ENCODE results near the gene TNFRSF21. TPM values are rescaled to one million over a fixed set of nuclear protein-coding genes. Genes with fewer than 3 reads are reported as not detected.

The TNFRSF21 gene
- total and polyA plus RNA-seq, 2 of the 8 experiments (the other 6 are each of a cell fraction or from before 2014, with no cell fraction given): 16.4 to 52.7 TPM

- TF ChIP-seq, protein P1, sequence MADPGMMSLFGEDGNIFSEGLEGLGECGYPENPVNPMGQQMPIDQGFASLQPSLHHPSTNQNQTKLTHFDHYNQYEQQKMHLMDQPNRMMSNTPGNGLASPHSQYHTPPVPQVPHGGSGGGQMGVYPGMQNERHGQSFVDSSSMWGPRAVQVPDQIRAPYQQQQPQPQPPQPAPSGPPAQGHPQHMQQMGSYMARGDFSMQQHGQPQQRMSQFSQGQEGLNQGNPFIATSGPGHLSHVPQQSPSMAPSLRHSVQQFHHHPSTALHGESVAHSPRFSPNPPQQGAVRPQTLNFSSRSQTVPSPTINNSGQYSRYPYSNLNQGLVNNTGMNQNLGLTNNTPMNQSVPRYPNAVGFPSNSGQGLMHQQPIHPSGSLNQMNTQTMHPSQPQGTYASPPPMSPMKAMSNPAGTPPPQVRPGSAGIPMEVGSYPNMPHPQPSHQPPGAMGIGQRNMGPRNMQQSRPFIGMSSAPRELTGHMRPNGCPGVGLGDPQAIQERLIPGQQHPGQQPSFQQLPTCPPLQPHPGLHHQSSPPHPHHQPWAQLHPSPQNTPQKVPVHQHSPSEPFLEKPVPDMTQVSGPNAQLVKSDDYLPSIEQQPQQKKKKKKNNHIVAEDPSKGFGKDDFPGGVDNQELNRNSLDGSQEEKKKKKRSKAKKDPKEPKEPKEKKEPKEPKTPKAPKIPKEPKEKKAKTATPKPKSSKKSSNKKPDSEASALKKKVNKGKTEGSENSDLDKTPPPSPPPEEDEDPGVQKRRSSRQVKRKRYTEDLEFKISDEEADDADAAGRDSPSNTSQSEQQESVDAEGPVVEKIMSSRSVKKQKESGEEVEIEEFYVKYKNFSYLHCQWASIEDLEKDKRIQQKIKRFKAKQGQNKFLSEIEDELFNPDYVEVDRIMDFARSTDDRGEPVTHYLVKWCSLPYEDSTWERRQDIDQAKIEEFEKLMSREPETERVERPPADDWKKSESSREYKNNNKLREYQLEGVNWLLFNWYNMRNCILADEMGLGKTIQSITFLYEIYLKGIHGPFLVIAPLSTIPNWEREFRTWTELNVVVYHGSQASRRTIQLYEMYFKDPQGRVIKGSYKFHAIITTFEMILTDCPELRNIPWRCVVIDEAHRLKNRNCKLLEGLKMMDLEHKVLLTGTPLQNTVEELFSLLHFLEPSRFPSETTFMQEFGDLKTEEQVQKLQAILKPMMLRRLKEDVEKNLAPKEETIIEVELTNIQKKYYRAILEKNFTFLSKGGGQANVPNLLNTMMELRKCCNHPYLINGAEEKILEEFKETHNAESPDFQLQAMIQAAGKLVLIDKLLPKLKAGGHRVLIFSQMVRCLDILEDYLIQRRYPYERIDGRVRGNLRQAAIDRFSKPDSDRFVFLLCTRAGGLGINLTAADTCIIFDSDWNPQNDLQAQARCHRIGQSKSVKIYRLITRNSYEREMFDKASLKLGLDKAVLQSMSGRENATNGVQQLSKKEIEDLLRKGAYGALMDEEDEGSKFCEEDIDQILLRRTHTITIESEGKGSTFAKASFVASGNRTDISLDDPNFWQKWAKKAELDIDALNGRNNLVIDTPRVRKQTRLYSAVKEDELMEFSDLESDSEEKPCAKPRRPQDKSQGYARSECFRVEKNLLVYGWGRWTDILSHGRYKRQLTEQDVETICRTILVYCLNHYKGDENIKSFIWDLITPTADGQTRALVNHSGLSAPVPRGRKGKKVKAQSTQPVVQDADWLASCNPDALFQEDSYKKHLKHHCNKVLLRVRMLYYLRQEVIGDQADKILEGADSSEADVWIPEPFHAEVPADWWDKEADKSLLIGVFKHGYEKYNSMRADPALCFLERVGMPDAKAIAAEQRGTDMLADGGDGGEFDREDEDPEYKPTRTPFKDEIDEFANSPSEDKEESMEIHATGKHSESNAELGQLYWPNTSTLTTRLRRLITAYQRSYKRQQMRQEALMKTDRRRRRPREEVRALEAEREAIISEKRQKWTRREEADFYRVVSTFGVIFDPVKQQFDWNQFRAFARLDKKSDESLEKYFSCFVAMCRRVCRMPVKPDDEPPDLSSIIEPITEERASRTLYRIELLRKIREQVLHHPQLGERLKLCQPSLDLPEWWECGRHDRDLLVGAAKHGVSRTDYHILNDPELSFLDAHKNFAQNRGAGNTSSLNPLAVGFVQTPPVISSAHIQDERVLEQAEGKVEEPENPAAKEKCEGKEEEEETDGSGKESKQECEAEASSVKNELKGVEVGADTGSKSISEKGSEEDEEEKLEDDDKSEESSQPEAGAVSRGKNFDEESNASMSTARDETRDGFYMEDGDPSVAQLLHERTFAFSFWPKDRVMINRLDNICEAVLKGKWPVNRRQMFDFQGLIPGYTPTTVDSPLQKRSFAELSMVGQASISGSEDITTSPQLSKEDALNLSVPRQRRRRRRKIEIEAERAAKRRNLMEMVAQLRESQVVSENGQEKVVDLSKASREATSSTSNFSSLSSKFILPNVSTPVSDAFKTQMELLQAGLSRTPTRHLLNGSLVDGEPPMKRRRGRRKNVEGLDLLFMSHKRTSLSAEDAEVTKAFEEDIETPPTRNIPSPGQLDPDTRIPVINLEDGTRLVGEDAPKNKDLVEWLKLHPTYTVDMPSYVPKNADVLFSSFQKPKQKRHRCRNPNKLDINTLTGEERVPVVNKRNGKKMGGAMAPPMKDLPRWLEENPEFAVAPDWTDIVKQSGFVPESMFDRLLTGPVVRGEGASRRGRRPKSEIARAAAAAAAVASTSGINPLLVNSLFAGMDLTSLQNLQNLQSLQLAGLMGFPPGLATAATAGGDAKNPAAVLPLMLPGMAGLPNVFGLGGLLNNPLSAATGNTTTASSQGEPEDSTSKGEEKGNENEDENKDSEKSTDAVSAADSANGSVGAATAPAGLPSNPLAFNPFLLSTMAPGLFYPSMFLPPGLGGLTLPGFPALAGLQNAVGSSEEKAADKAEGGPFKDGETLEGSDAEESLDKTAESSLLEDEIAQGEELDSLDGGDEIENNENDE (IDR thresholded peaks at IDR 0.05; ENCODE audit: insufficient replicate concordance, low read length): no peak
- TF ChIP-seq RNF2 (IDR thresholded peaks at IDR 0.05; ENCODE audit: borderline replicate concordance, low read depth, low read length, missing control alignments, poor library complexity, severe bottlenecking): no peak
- no peak for TF ChIP-seq TEAD4 (IDR thresholded peaks at IDR 0.05; ENCODE audit: low read depth, low read length)
- TF ChIP-seq MAFK (IDR thresholded peaks at IDR 0.05; ENCODE audit: low read depth, low read length): no peak
- TF ChIP-seq EGR1 (IDR thresholded peaks at IDR 0.05; ENCODE audit: borderline replicate concordance, low read depth, low read length): no peak
- TF ChIP-seq HDAC2 (IDR thresholded peaks at IDR 0.05; ENCODE audit: borderline replicate concordance in 1 of 2, low read depth in 2 of 2, low read length in 2 of 2): no peak
These were observed 38.7 kb upstream of the TNFRSF21 start (continued) for GRCh38 chr6:47348316-47348863.
